ENCODE data around the gene FKBP8. TPM values are rescaled to one million over a fixed set of nuclear protein-coding genes. Genes with fewer than 3 reads are reported as not detected.

FKBP8 gene
- polyA plus RNA-seq, 1 donor from 2014 or later: 183 TPM

- Histone ChIP-seq H3F3A (ENCODE audit: insufficient read depth, low read length, poor library complexity, severe bottlenecking) (no peaks in the 10 kb centered on the region), H3K9me2 (ENCODE audit: insufficient read depth, low read length) (no peaks in the 10 kb centered on the region), H3K4me2 (ENCODE audit: low read length) (peak overlapping the region; percentile 20), H3K4me3 (ENCODE audit: low read length) (peak overlapping the region; percentile 88), H3K36me3 (ENCODE audit: insufficient read depth, low read length) (no peaks in the 10 kb centered on the region), H3K9ac (ENCODE audit: low read length) (peak overlapping the region; percentile 86), H3K27me3 (ENCODE audit: insufficient read depth, low read depth, low read length) (no peaks in the 10 kb centered on the region), H2AFZ (ENCODE audit: low read depth, low read length) (peak overlapping the region; percentile 19), H4K20me1 (ENCODE audit: insufficient read depth) (no peaks in the 10 kb centered on the region), H3K9me3 (ENCODE audit: low read length) (no peaks in the 10 kb centered on the region), H3K27ac (ENCODE audit: low read length) (peak overlapping the region; percentile 75), H3K79me2 (replicated peaks; ENCODE audit: insufficient read depth, low read length) (no peaks in the 10 kb centered on the region)
- TF ChIP-seq SMC3 (conservative IDR thresholded peaks at IDR 0.05; ENCODE audit: poor library complexity) (no peak), POLR2AphosphoS5 (IDR thresholded peaks at IDR 0.05) (no peak), EZH2 (IDR thresholded peaks at IDR 0.05; ENCODE audit: borderline replicate concordance, insufficient read depth, low read length, poor library complexity, severe bottlenecking) (no peak), CTCF (IDR thresholded peaks at IDR 0.05; ENCODE audit: poor library complexity, severe bottlenecking) (no peak), MXI1 (conservative IDR thresholded peaks at IDR 0.05; ENCODE audit: poor library complexity, severe bottlenecking) (no peak), TAF1 (IDR thresholded peaks at IDR 0.05; ENCODE audit: low read depth) (no peak), RAD21 (conservative IDR thresholded peaks at IDR 0.05) (no peak)
These were observed 44.7 kb upstream of the FKBP8 start for GRCh38 chr19:18587962-18588610.

DNA sequence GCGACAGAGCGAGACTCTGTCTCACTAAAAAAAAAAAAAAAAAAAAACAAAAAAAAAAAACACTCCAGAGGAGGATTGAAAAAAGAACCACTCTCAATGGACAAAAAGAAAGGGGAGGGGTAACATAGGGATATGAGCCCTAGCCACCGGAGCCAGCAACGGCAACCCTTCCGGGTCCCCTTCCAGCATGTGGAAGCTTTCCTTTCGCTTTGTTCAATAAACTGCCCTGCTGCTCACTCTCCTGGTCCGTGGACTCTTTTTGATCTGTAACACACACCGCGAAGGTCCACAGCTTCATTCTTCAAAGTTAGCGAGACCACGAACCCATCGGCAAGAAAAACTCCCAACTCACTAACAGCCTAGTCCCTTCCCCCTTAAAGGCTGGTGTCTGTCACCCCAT is 44.2 kb upstream of the FKBP8 start:
- no peak overlapping the region for H3K4me3 ChIP-seq (ENCODE audit: low read length)
- no peak for TF ChIP-seq RAD21 (conservative IDR thresholded peaks at IDR 0.05)
- no peak for TF ChIP-seq TAF1 (IDR thresholded peaks at IDR 0.05; ENCODE audit: low read depth)
- no peak for TF ChIP-seq EZH2 (IDR thresholded peaks at IDR 0.05; ENCODE audit: borderline replicate concordance, insufficient read depth, low read length, poor library complexity, severe bottlenecking)
- TF ChIP-seq EP300 (conservative IDR thresholded peaks at IDR 0.05; ENCODE audit: poor library complexity, severe bottlenecking): no peak
- TF ChIP-seq CTCF (IDR thresholded peaks at IDR 0.05; ENCODE audit: poor library complexity, severe bottlenecking): no peak
- TF ChIP-seq POLR2AphosphoS5 (IDR thresholded peaks at IDR 0.05): no peak
- TF ChIP-seq, protein P1, sequence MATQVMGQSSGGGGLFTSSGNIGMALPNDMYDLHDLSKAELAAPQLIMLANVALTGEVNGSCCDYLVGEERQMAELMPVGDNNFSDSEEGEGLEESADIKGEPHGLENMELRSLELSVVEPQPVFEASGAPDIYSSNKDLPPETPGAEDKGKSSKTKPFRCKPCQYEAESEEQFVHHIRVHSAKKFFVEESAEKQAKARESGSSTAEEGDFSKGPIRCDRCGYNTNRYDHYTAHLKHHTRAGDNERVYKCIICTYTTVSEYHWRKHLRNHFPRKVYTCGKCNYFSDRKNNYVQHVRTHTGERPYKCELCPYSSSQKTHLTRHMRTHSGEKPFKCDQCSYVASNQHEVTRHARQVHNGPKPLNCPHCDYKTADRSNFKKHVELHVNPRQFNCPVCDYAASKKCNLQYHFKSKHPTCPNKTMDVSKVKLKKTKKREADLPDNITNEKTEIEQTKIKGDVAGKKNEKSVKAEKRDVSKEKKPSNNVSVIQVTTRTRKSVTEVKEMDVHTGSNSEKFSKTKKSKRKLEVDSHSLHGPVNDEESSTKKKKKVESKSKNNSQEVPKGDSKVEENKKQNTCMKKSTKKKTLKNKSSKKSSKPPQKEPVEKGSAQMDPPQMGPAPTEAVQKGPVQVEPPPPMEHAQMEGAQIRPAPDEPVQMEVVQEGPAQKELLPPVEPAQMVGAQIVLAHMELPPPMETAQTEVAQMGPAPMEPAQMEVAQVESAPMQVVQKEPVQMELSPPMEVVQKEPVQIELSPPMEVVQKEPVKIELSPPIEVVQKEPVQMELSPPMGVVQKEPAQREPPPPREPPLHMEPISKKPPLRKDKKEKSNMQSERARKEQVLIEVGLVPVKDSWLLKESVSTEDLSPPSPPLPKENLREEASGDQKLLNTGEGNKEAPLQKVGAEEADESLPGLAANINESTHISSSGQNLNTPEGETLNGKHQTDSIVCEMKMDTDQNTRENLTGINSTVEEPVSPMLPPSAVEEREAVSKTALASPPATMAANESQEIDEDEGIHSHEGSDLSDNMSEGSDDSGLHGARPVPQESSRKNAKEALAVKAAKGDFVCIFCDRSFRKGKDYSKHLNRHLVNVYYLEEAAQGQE (IDR thresholded peaks at IDR 0.05; ENCODE audit: borderline replicate concordance): no peak
- no peak for TF ChIP-seq SMC3 (conservative IDR thresholded peaks at IDR 0.05; ENCODE audit: poor library complexity)
- H2AFZ ChIP-seq (ENCODE audit: low read depth, low read length): no peak overlapping the region

More for the DNA sequence above, 44.2 kb upstream of the FKBP8 start:
- H3F3A ChIP-seq (ENCODE audit: insufficient read depth, low read length, poor library complexity, severe bottlenecking): no peaks in the 10 kb centered on the region
- H3K27me3 ChIP-seq (ENCODE audit: insufficient read depth, low read depth, low read length): no peaks in the 10 kb centered on the region
- H3K9ac ChIP-seq (ENCODE audit: low read length): no peak overlapping the region
- H3K27ac ChIP-seq (ENCODE audit: low read length): no peak overlapping the region
- no peaks in the 10 kb centered on the region for H3K9me2 ChIP-seq (ENCODE audit: insufficient read depth, low read length)
- H3K36me3 ChIP-seq (ENCODE audit: insufficient read depth, low read length): no peaks in the 10 kb centered on the region
- no peaks in the 10 kb centered on the region for H4K20me1 ChIP-seq (ENCODE audit: insufficient read depth)
- no peaks in the 10 kb centered on the region for H3K9me3 ChIP-seq (ENCODE audit: low read length)
- H3K4me2 ChIP-seq (ENCODE audit: low read length): no peak overlapping the region
- no peaks in the 10 kb centered on the region for H3K79me2 ChIP-seq (replicated peaks; ENCODE audit: insufficient read depth, low read length)

All from neural cell (in vitro differentiated cells).